Stimulated activated CD4-positive, alpha-beta T cell treated with anti-CD3 and anti-CD28 coated beads, Interleukin-1b, Interleukin-23, amount 100 ng/mL, for 24 hours (primary cell): ENCODE measurements around the gene OR52M1.

Source experiments
- DNase-seq, 4 experiments: peaks; one replicate each; pipeline ENCODE4 v3.0.0-alpha.2; 2020; ENCODE audit warnings: low read depth in 4 of 4, low spot score in 1 of 4

OR52M1 gene

GRCh38 chr11:4565371-4565770 lies 20.4 kb downstream of the OR52M1 start:
- DNase-seq = no peak

GRCh38 chr11:4569075-4569474 lies 24.1 kb downstream of the OR52M1 start:
- no peak for DNase-seq

- DNase-seq = no peak
These were observed 31.9 kb downstream of the OR52M1 start for GRCh38 chr11:4576880-4577279.

- no peak for DNase-seq
These were observed 32.8 kb downstream of the OR52M1 start for GRCh38 chr11:4577761-4578160.

- no peak for DNase-seq
These were observed 33.6 kb downstream of the OR52M1 start for GRCh38 chr11:4578624-4579023.

- no peak for DNase-seq
These were observed 35.1 kb downstream of the OR52M1 start for GRCh38 chr11:4580124-4580523.

GRCh38 chr11:4581443-4581842 lies 36.5 kb downstream of the OR52M1 start, which contains the start of gene OR52I2:
Gene OR52I2, plus strand, starts transcription at chr11:4581743.
- no peak for DNase-seq

- DNase-seq = no peak
These were observed 44.0 kb downstream of the OR52M1 start for GRCh38 chr11:4589017-4589416.

- no peak for DNase-seq
These were observed 48.7 kb downstream of the OR52M1 start, which contains the start of gene OR52I1 for GRCh38 chr11:4593739-4594138. Gene OR52I1, plus strand, starts transcription at chr11:4594039. Its CDS starts 0 bp downstream, at chr11:4594039.
